Panc1 (cell line): ENCODE results near the gene ANP32B. TPM values are rescaled to one million over a fixed set of nuclear protein-coding genes. Genes with fewer than 3 reads are reported as not detected.
"Not testable (repeated sequence)": the region's sequence is repeated elsewhere in the genome, so short reads cannot be mapped to it uniquely, and the experiment has no call there.

Experiments used
- ATAC-seq: fragments of 200-7000 bp; cut with Tn5 transposase; 2 replicates; pipeline ENCODE4 v1.9.1; 2020; ENCODE audit warnings: mild to moderate bottlenecking, moderate library complexity
- BruUV-seq: library from RNA; stranded (reverse); fragments of 400-500 nt; replicated peaks from 2 replicates; lab custom pipeline; 2021; lab: Mats Ljungman, UMichigan
- CTCF ChIA-PET: fragments of 300-600 bp; sonication (Branson Sonifier 250); formaldehyde crosslinking; loops from one replicate; lab custom pipeline; 2022; ENCODE audit warnings: antibody characterized with exemption; lab: Charles Lee
- POLR2A ChIA-PET: fragments of 300-600 bp; sonication (Branson Sonifier 250); formaldehyde crosslinking; loops from one replicate; lab custom pipeline; 2022; ENCODE audit warnings: antibody characterized with exemption; lab: Charles Lee
- DNase-seq: peaks from one replicate; pipeline ENCODE4 v3.0.0-alpha.2; 2010; ENCODE audit warnings: low read depth, low spot score
- H3K27ac ChIP-seq: 2 replicates; pipeline ENCODE4 v1.5.1; 2011; ENCODE audit warnings: mild to moderate bottlenecking, low read length, inconsistent platforms
- H3K27me3 ChIP-seq: fragments of 200-500 bp; sonication (Bioruptor generic); 2 replicates; pipeline ENCODE4 v1.6.0; 2014; ENCODE audit warnings: low read length, inconsistent platforms; ENCODE audit not compliant: control insufficient read depth, insufficient read depth
- H3K36me3 ChIP-seq: fragments of 200-500 bp; sonication (Bioruptor generic); 2 replicates; pipeline ENCODE4 v1.5.1; 2014; ENCODE audit warnings: inconsistent platforms, mild to moderate bottlenecking, low read length, moderate library complexity; ENCODE audit not compliant: control insufficient read depth, insufficient read depth
- H3K4me1 ChIP-seq: 2 replicates; pipeline ENCODE4 v1.5.1; 2011; ENCODE audit warnings: inconsistent platforms, mild to moderate bottlenecking, low read length, moderate library complexity; ENCODE audit not compliant: control insufficient read depth, insufficient read depth
- H3K4me3 ChIP-seq, 2 experiments: 2 replicates each; pipeline ENCODE4 v1.5.1; 2011 to 2012; ENCODE audit warnings: low read depth in 2 of 2, low read length in 2 of 2, mild to moderate bottlenecking in 2 of 2, inconsistent platforms in 1 of 2, moderate library complexity in 1 of 2
- H3K9me3 ChIP-seq: fragments of 200-500 bp; sonication (Bioruptor generic); 2 replicates; pipeline ENCODE4 v1.5.1; 2014; ENCODE audit warnings: low read depth, mild to moderate bottlenecking, inconsistent platforms, low read length, moderate library complexity; ENCODE audit not compliant: control insufficient read depth, insufficient read depth
- POLR2AphosphoS5 ChIP-seq: IDR thresholded peaks from 2 replicates; pipeline ENCODE4 v1.6.1; 2012; ENCODE audit warnings: mild to moderate bottlenecking, low read depth, low read length, moderate library complexity
- SIN3A ChIP-seq: IDR thresholded peaks from 2 replicates; pipeline ENCODE4 v1.6.1; 2012; ENCODE audit warnings: low read depth, mild to moderate bottlenecking, low read length, moderate library complexity, borderline replicate concordance; ENCODE audit not compliant: insufficient read depth
- TCF7L2 ChIP-seq: IDR thresholded peaks from 2 replicates; pipeline ENCODE4 v1.6.1; 2011; ENCODE audit warnings: mild to moderate bottlenecking, low read depth, low read length, inconsistent platforms
- in situ Hi-C: cut with HindIII; loops from 2 replicates; pipeline ENCODE4 v1.10.0; 2016; ENCODE audit warnings: low sequenced_read_pairs, low pct_unique_long_range_greater_than_20kb
- intact Hi-C: fragments of 100-400 bp; cut with micrococcal nuclease; formaldehyde crosslinking; loops from one replicate; pipeline ENCODE4 v1.10.0; 2022; ENCODE audit not compliant: unreplicated experiment
- total RNA-seq: library from RNA; stranded (reverse); gene quantifications from one replicate; pipeline ENCODE4 v1.2.1, GENCODE V29; 2021; ENCODE audit not compliant: unreplicated experiment
- TF ChIP-seq, protein P1 (sequence below), 2 experiments: IDR thresholded peaks; 2 replicates each; pipeline ENCODE4 v1.6.1; 2011 to 2012; ENCODE audit warnings: low read depth in 2 of 2, control low read depth in 1 of 2, low read length in 1 of 2, mild to moderate bottlenecking in 1 of 2, moderate library complexity in 1 of 2; ENCODE audit not compliant: insufficient read depth in 1 of 2
- TF ChIP-seq, protein P2 (sequence below): fragments of 450-650 bp; IDR thresholded peaks from 2 replicates; pipeline ENCODE4 v1.5.1; 2017; ENCODE audit warnings: mild to moderate bottlenecking

The ANP32B gene
- total RNA-seq, 1 experiment from 2014 or later: 109 TPM

DNA sequence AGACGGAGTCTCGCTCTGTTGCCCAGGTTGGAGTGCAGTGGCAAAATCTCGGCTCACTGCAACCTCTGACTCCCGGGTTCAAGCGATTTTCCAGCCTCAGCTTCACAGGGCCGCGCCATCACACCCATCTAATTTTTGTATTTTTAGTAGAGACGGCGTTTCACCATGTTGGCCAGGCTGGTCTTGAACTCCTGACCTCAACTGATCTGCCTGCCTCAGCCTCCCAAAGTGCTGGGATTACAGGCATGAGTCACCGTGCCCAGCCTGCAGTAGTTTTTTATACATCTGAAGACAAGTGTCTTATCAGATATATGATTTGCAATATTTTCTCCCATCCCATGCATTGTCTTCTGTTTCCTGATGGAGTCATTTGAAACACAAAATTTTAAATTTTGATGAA is 6.5 kb upstream of the ANP32B start:
- POLR2A ChIA-PET, H3K27ac ChIP-seq, H3K9me3 ChIP-seq, DNase-seq, BruUV-seq, H3K27me3 ChIP-seq, H3K36me3 ChIP-seq, in situ Hi-C loops, ATAC-seq, CTCF ChIA-PET, intact Hi-C loops, H3K4me3 ChIP-seq, H3K4me1 ChIP-seq: not testable (repeated sequence)

DNA sequence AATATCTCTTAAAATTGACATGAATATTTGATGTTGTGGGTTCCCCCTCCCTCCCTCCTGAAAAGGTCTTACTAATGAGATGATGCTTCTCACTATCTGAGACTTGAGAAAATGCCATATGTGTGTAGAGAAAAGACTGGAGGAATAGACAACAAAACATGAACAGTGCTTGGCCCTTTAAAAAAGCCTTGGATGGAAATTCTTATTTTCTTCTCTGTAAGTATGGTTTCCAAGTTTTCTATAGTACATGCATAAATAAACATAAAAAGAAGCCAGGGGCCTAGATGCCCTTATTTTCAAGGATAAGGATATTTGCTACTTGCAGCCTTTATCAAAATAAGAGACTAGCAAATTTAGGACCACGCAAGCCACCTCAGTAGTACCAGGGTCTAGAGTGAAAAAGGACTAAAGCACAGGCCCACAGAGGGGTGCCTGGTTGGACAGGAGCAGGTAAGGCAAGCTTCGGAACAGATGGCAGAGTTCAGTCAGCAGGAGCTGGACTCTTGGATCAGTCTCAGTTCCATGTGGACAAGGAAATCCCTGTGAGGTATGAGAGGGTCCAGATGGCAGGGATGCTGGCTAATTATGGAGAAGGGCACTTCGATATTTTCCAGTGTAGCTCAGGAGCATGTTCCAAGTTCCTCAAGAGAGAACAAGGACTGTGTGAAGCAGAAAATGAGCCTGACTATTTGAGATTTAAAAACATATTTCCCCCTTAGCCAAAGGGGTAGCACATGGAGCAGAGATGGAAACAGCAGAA is 4.6 kb upstream of the ANP32B start:
- H3K36me3 ChIP-seq: no peaks in the 10 kb centered on the region; the same call in 1 of the 2 replicates
- H3K27me3 ChIP-seq: no peaks in the 10 kb centered on the region
- H3K4me3 ChIP-seq: no peak overlapping the region
- TF ChIP-seq SIN3A (no peak), TCF7L2 (no peak), POLR2AphosphoS5 (no peak)
- TF ChIP-seq, protein P1, sequence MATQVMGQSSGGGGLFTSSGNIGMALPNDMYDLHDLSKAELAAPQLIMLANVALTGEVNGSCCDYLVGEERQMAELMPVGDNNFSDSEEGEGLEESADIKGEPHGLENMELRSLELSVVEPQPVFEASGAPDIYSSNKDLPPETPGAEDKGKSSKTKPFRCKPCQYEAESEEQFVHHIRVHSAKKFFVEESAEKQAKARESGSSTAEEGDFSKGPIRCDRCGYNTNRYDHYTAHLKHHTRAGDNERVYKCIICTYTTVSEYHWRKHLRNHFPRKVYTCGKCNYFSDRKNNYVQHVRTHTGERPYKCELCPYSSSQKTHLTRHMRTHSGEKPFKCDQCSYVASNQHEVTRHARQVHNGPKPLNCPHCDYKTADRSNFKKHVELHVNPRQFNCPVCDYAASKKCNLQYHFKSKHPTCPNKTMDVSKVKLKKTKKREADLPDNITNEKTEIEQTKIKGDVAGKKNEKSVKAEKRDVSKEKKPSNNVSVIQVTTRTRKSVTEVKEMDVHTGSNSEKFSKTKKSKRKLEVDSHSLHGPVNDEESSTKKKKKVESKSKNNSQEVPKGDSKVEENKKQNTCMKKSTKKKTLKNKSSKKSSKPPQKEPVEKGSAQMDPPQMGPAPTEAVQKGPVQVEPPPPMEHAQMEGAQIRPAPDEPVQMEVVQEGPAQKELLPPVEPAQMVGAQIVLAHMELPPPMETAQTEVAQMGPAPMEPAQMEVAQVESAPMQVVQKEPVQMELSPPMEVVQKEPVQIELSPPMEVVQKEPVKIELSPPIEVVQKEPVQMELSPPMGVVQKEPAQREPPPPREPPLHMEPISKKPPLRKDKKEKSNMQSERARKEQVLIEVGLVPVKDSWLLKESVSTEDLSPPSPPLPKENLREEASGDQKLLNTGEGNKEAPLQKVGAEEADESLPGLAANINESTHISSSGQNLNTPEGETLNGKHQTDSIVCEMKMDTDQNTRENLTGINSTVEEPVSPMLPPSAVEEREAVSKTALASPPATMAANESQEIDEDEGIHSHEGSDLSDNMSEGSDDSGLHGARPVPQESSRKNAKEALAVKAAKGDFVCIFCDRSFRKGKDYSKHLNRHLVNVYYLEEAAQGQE (IDR thresholded peaks at IDR 0.05; ENCODE audit: insufficient read depth in 1 of 2, low read depth in 2 of 2, low read length in 1 of 2): no peak
- TF ChIP-seq, protein P2, sequence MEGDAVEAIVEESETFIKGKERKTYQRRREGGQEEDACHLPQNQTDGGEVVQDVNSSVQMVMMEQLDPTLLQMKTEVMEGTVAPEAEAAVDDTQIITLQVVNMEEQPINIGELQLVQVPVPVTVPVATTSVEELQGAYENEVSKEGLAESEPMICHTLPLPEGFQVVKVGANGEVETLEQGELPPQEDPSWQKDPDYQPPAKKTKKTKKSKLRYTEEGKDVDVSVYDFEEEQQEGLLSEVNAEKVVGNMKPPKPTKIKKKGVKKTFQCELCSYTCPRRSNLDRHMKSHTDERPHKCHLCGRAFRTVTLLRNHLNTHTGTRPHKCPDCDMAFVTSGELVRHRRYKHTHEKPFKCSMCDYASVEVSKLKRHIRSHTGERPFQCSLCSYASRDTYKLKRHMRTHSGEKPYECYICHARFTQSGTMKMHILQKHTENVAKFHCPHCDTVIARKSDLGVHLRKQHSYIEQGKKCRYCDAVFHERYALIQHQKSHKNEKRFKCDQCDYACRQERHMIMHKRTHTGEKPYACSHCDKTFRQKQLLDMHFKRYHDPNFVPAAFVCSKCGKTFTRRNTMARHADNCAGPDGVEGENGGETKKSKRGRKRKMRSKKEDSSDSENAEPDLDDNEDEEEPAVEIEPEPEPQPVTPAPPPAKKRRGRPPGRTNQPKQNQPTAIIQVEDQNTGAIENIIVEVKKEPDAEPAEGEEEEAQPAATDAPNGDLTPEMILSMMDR: no peak
- in situ Hi-C loops (no loop called here), intact Hi-C loops (no loop called here)
- BruUV-seq: no TSS peak
- no peaks in the 10 kb centered on the region for H3K9me3 ChIP-seq
- no peak for DNase-seq
- H3K4me1 ChIP-seq: peaks cover 4% of the 10 kb centered on the region; the same call in 1 of the 2 replicates
- H3K27ac ChIP-seq: no peak overlapping the region
- ChIA-PET CTCF (no interaction called here), POLR2A (no interaction called here)
- no peak for ATAC-seq
